Endothelial cell (in vitro differentiated cells): ENCODE data around the gene XCL1. TPM values are rescaled to one million over a fixed set of nuclear protein-coding genes. Genes with fewer than 3 reads are reported as not detected.

Experiments used
- DNase-seq: peaks from one replicate; pipeline ENCODE4 v3.0.0; 2021; ENCODE audit warnings: low spot score
- H3K27ac Mint-ChIP-seq: one replicate; pipeline ENCODE4 v1.8.0; 2021; ENCODE audit warnings: mixed read lengths, inconsistent platforms; ENCODE audit not compliant: unreplicated experiment
- H3K27me3 Mint-ChIP-seq: one replicate; pipeline ENCODE4 v1.8.0; 2021; ENCODE audit warnings: mild to moderate bottlenecking, moderate library complexity, mixed read lengths, inconsistent platforms; ENCODE audit not compliant: unreplicated experiment
- H3K36me3 Mint-ChIP-seq: one replicate; pipeline ENCODE4 v1.8.0; 2021; ENCODE audit warnings: mild to moderate bottlenecking, low read depth, mixed read lengths, inconsistent platforms; ENCODE audit not compliant: unreplicated experiment
- H3K4me1 Mint-ChIP-seq: one replicate; pipeline ENCODE4 v1.8.0; 2021; ENCODE audit warnings: mild to moderate bottlenecking, mixed read lengths, inconsistent platforms; ENCODE audit not compliant: unreplicated experiment
- H3K4me3 Mint-ChIP-seq: one replicate; pipeline ENCODE4 v1.8.0; 2021; ENCODE audit warnings: mild to moderate bottlenecking, mixed read lengths, inconsistent platforms; ENCODE audit not compliant: unreplicated experiment
- H3K9me3 Mint-ChIP-seq: one replicate; pipeline ENCODE4 v1.8.0; 2021; ENCODE audit warnings: mixed read lengths, inconsistent platforms; ENCODE audit not compliant: unreplicated experiment
- total RNA-seq: library from RNA; stranded (reverse); fragmentation: NEBNext Ultra II Directional; extraction: Animal tissue kit (Norgen Biotek cat#: 25700); gene quantifications from one replicate; pipeline ENCODE4 v1.2.1, GENCODE V29; 2021; ENCODE audit not compliant: unreplicated experiment
- TF ChIP-seq, protein P1 (sequence below): fragments of 200-600 bp; sonication (generic); IDR thresholded peaks from one replicate; pipeline ENCODE4 v1.5.0; 2021; ENCODE audit warnings: antibody characterized with exemption; ENCODE audit not compliant: unreplicated experiment

The XCL1 gene
- total RNA-seq, 1 donor from 2014 or later: not detected

- H3K9me3 Mint-ChIP-seq: no peaks in the 10 kb centered on the region
- no peaks in the 10 kb centered on the region for H3K4me1 Mint-ChIP-seq
- no peak overlapping the region for H3K27ac Mint-ChIP-seq
- H3K27me3 Mint-ChIP-seq: peaks cover 2% of the 10 kb centered on the region
- no peak overlapping the region for H3K4me3 Mint-ChIP-seq
- H3K36me3 Mint-ChIP-seq: no peaks in the 10 kb centered on the region
- no peak for DNase-seq
- TF ChIP-seq, protein P1, sequence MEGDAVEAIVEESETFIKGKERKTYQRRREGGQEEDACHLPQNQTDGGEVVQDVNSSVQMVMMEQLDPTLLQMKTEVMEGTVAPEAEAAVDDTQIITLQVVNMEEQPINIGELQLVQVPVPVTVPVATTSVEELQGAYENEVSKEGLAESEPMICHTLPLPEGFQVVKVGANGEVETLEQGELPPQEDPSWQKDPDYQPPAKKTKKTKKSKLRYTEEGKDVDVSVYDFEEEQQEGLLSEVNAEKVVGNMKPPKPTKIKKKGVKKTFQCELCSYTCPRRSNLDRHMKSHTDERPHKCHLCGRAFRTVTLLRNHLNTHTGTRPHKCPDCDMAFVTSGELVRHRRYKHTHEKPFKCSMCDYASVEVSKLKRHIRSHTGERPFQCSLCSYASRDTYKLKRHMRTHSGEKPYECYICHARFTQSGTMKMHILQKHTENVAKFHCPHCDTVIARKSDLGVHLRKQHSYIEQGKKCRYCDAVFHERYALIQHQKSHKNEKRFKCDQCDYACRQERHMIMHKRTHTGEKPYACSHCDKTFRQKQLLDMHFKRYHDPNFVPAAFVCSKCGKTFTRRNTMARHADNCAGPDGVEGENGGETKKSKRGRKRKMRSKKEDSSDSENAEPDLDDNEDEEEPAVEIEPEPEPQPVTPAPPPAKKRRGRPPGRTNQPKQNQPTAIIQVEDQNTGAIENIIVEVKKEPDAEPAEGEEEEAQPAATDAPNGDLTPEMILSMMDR: no peak
Measured at GRCh38 chr1:168621356-168621755, 45.0 kb downstream of the XCL1 start.

GRCh38 chr1:168623003-168623828, 46.8 kb downstream of the XCL1 start:
- no peak overlapping the region for H3K4me3 Mint-ChIP-seq
- no peaks in the 10 kb centered on the region for H3K4me1 Mint-ChIP-seq
- H3K27me3 Mint-ChIP-seq: peaks cover 2% of the 10 kb centered on the region
- H3K9me3 Mint-ChIP-seq: no peaks in the 10 kb centered on the region
- H3K27ac Mint-ChIP-seq: no peak overlapping the region
- no peak for DNase-seq
- H3K36me3 Mint-ChIP-seq: no peaks in the 10 kb centered on the region
- TF ChIP-seq, protein P1: no peak

DNA sequence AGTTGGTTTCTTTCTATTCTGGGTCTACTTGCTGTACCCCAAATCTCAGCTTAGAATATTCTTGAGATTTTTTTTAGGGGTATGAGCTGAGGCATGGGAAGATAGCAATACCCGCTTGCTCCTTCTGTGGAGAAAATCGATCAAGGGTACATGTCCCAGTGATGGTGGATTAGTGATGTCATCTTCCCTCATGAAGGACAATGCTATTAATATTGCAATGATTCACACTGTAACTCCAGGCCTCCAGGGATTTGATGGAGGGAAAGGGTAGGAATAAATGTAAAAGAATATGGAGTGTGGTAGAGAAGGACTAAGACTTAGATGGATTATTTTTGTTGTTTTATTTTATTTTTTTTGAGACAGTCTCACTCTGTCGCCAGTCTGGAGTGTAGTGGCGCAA, 47.4 kb downstream of the XCL1 start:
- H3K27ac Mint-ChIP-seq: no peak overlapping the region
- H3K9me3 Mint-ChIP-seq: no peaks in the 10 kb centered on the region
- H3K4me3 Mint-ChIP-seq: no peak overlapping the region

DNA sequence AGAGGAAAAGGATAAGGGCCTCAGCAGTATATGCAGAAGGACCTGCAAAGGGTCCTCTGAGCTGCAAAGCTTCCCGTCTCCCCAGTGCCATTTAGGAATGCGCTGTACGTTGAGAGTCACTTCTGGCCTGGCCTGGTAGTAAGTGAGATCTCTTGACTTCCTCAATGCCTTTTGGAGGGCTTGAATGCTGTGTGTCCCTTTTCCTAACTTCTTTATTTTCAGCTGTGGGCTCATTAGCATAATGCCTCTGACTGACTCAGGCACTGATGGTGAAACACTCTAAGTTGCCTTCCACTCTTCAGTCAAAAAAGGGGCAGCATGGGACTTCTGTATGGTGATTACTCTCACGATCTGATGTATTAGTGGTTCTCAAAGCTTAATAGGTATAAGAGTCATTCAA, 49.9 kb downstream of the XCL1 start:
- Mint-ChIP-seq H3K4me3 (no peak overlapping the region), H3K27me3 (peaks cover 2% of the 10 kb centered on the region), H3K4me1 (no peaks in the 10 kb centered on the region), H3K36me3 (no peaks in the 10 kb centered on the region), H3K27ac (no peak overlapping the region), H3K9me3 (no peaks in the 10 kb centered on the region)
- TF ChIP-seq, protein P1: no peak
- no peak for DNase-seq

More for the DNA sequence above, 47.4 kb downstream of the XCL1 start:
- Mint-ChIP-seq H3K36me3 (no peaks in the 10 kb centered on the region), H3K27me3 (peaks cover 2% of the 10 kb centered on the region), H3K4me1 (no peaks in the 10 kb centered on the region)
- TF ChIP-seq, protein P1: no peak
- no peak for DNase-seq

GRCh38 chr1:168627370-168627769, 51.0 kb downstream of the XCL1 start:
- no peak for DNase-seq
- H3K27ac Mint-ChIP-seq: no peak overlapping the region
- TF ChIP-seq, protein P1: no peak
- H3K27me3 Mint-ChIP-seq: peaks cover 2% of the 10 kb centered on the region
- no peak overlapping the region for H3K4me3 Mint-ChIP-seq
- H3K36me3 Mint-ChIP-seq: no peaks in the 10 kb centered on the region
- no peaks in the 10 kb centered on the region for H3K4me1 Mint-ChIP-seq
- H3K9me3 Mint-ChIP-seq: no peaks in the 10 kb centered on the region
